SK-N-SH (cell line): ENCODE measurements around the gene AFF1. TPM values are rescaled to one million over a fixed set of nuclear protein-coding genes. Genes with fewer than 3 reads are reported as not detected.
"Not testable (repeated sequence)": the region's sequence is repeated elsewhere in the genome, so short reads cannot be mapped to it uniquely, and the experiment has no call there.

Experiments used
- CTCF ChIA-PET: fragments of 300-600, 350-600 bp; formaldehyde crosslinking; extraction: SDS; loops from one replicate; lab custom pipeline; 2021; lab: Yijun Ruan, JAX
- POLR2A ChIA-PET: fragments of 350-600 bp; sonication (Branson Sonifier 250); formaldehyde crosslinking; extraction: SDS; loops from one replicate; lab custom pipeline; 2020; ENCODE audit warnings: antibody characterized with exemption, inconsistent platforms; lab: Yijun Ruan, JAX
- DNase-seq: peaks from one replicate; pipeline ENCODE4 v3.0.0; 2012
- H2AFZ ChIP-seq: fragments of 200-600 bp; sonication (generic); 2 replicates; pipeline ENCODE4 v1.8.1; 2016; ENCODE audit warnings: antibody characterized with exemption, mild to moderate bottlenecking, low read depth
- H3F3A ChIP-seq: fragments of 200-600 bp; sonication (generic); replicated peaks from 2 replicates; pipeline ENCODE3; 2016; ENCODE audit warnings: antibody characterized with exemption, mild to moderate bottlenecking; ENCODE audit not compliant: insufficient read depth
- H3K27ac ChIP-seq, 2 experiments: fragments of 200-500 bp in 1 of 2; fragments of 200-600 bp in 1 of 2; sonication (Bioruptor generic) in 1 of 2; sonication (generic), shearing (Covaris generic) in 1 of 2; 2 replicates each; pipeline versions ENCODE4 v1.5.1 to v1.6.1; 2014 to 2016; ENCODE audit warnings: low read depth in 2 of 2, inconsistent platforms in 1 of 2, low read length in 1 of 2, mild to moderate bottlenecking in 1 of 2, mixed read lengths in 1 of 2
- H3K27me3 ChIP-seq: fragments of 200-600 bp; sonication (generic), shearing (Covaris generic); 2 replicates; pipeline ENCODE4 v1.6.1; 2016; ENCODE audit warnings: mixed run types; ENCODE audit not compliant: insufficient read depth
- H3K36me3 ChIP-seq, 2 experiments: fragments of 200-500 bp in 1 of 2; fragments of 200-600 bp in 1 of 2; sonication (Bioruptor generic) in 1 of 2; sonication (generic) in 1 of 2; replicated peaks in 1 of 2; 2 replicates each; pipeline versions ENCODE3 to v1.5.1; 2014 to 2016; ENCODE audit warnings: low read length in 1 of 2, mild to moderate bottlenecking in 1 of 2; ENCODE audit not compliant: insufficient read depth in 2 of 2, control insufficient read depth in 1 of 2
- H3K4me1 ChIP-seq, 2 experiments: fragments of 200-500 bp in 1 of 2; fragments of 200-600 bp in 1 of 2; sonication (Bioruptor generic) in 1 of 2; sonication (generic), shearing (Covaris generic) in 1 of 2; 2 replicates each; pipeline versions ENCODE4 v1.5.1 to v1.6.1; 2014 to 2016; ENCODE audit warnings: low read depth in 1 of 2, low read length in 1 of 2, mixed run types in 1 of 2; ENCODE audit not compliant: insufficient read depth in 2 of 2, control insufficient read depth in 1 of 2
- H3K4me2 ChIP-seq: fragments of 200-600 bp; sonication (generic), shearing (Covaris generic); 2 replicates; pipeline ENCODE4 v1.6.1; 2017; ENCODE audit warnings: mixed run types
- H3K4me3 ChIP-seq, 2 experiments: fragments of 200-500 bp in 1 of 2; fragments of 200-600 bp in 1 of 2; sonication (Bioruptor generic) in 1 of 2; sonication (generic), shearing (Covaris generic) in 1 of 2; 2 replicates each; pipeline versions ENCODE4 v1.5.1 to v1.8.1; 2014 to 2016; ENCODE audit warnings: low read depth in 2 of 2, inconsistent platforms in 1 of 2, low read length in 1 of 2, mild to moderate bottlenecking in 1 of 2, mixed read lengths in 1 of 2, moderate library complexity in 1 of 2
- H3K79me2 ChIP-seq: fragments of 200-600 bp; sonication (generic); 2 replicates; pipeline ENCODE4 v1.8.1; 2017; ENCODE audit warnings: mild to moderate bottlenecking; ENCODE audit not compliant: insufficient read depth
- H3K9ac ChIP-seq: fragments of 200-600 bp; sonication (generic); 2 replicates; pipeline ENCODE4 v1.6.1; 2017; ENCODE audit warnings: mixed run types
- H3K9me2 ChIP-seq: fragments of 200-600 bp; sonication (generic); 2 replicates; pipeline ENCODE4 v1.6.1; 2017; ENCODE audit warnings: mixed run types
- H3K9me3 ChIP-seq: fragments of 200-600 bp; sonication (generic); 2 replicates; pipeline ENCODE4 v1.6.1; 2017; ENCODE audit warnings: mixed run types, mild to moderate bottlenecking, moderate library complexity
- H4K20me1 ChIP-seq: fragments of 200-600 bp; sonication (generic); 2 replicates; pipeline ENCODE4 v1.6.1; 2017; ENCODE audit warnings: mild to moderate bottlenecking, mixed run types; ENCODE audit not compliant: insufficient read depth
- FOSL2 ChIP-seq: IDR thresholded peaks from 2 replicates; pipeline ENCODE4 v1.4.0; 2012; ENCODE audit warnings: low read depth, mild to moderate bottlenecking, moderate library complexity, borderline replicate concordance
- REST ChIP-seq: IDR thresholded peaks from 2 replicates; pipeline ENCODE4 v1.6.1; 2012; ENCODE audit warnings: mild to moderate bottlenecking, low read depth, low read length, moderate library complexity
- RXRA ChIP-seq: IDR thresholded peaks from 2 replicates; pipeline ENCODE4 v1.4.0; 2012; ENCODE audit warnings: low read depth, mild to moderate bottlenecking, borderline replicate concordance
- SMC3 ChIP-seq: IDR thresholded peaks from 2 replicates; pipeline ENCODE4 v1.6.1; 2012; ENCODE audit warnings: low read depth, low read length, improper control_type of control experiment
- WGBS: methylation state at CpG from one replicate; pipeline ENCODE4 v1.1.6; 2017; ENCODE audit warnings: low lambda C conversion rate; 5-methylcytosine and 5-hydroxymethylcytosine counted together
- polyA plus RNA-seq, 3 experiments: library from polyadenylated mRNA; depleted of rRNA; stranded (reverse); fragments of >200 nt; gene quantifications; 2 replicates each; pipeline ENCODE4 v1.2.3, GENCODE V29; 2012
- TF ChIP-seq, protein P1 (sequence below): IDR thresholded peaks from 2 replicates; pipeline ENCODE4 v1.4.0; 2012; ENCODE audit warnings: low read depth, borderline replicate concordance

Gene AFF1
- polyA plus RNA-seq, 1 of the 3 experiments (the other 2 are of a cell fraction): 2.7 TPM

- Histone ChIP-seq H3K9me3 (no peaks in the 10 kb centered on the region), H3K27me3 (no peaks in the 10 kb centered on the region), H3F3A (peaks cover under 1% of the 10 kb centered on the region), H3K4me3 (no peak overlapping the region), H3K36me3 (no peaks in the 10 kb centered on the region), H3K4me2 (no peak overlapping the region), H3K4me1 (peaks cover 0 to 7% of the 10 kb centered on the region in 2 experiments; a peak in 1 of 4 replicates), H2AFZ (no peak overlapping the region), H4K20me1 (no peaks in the 10 kb centered on the region), H3K9me2 (no peaks in the 10 kb centered on the region), H3K27ac (no peak overlapping the region), H3K9ac (no peak overlapping the region), H3K79me2 (no peaks in the 10 kb centered on the region)
- DNase-seq: no peak
- ChIA-PET POLR2A (no interaction called here), CTCF (interaction anchor here (1.2 to 1.3 kb wide), 2 partner anchors 9 to 72 kb away, joined by 3 to 4 read pairs; no protein-coding TSS in a partner anchor)
- TF ChIP-seq, protein P1, sequence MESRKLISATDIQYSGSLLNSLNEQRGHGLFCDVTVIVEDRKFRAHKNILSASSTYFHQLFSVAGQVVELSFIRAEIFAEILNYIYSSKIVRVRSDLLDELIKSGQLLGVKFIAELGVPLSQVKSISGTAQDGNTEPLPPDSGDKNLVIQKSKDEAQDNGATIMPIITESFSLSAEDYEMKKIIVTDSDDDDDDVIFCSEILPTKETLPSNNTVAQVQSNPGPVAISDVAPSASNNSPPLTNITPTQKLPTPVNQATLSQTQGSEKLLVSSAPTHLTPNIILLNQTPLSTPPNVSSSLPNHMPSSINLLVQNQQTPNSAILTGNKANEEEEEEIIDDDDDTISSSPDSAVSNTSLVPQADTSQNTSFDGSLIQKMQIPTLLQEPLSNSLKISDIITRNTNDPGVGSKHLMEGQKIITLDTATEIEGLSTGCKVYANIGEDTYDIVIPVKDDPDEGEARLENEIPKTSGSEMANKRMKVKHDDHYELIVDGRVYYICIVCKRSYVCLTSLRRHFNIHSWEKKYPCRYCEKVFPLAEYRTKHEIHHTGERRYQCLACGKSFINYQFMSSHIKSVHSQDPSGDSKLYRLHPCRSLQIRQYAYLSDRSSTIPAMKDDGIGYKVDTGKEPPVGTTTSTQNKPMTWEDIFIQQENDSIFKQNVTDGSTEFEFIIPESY: no peak
- TF ChIP-seq FOSL2: no peak
- no peak for TF ChIP-seq SMC3
- TF ChIP-seq RXRA: no peak
- WGBS: 84% methylated on average over 6 of the region's 6 CpGs
These were observed 59.3 kb downstream of the AFF1 start for GRCh38 chr4:86993909-86994681.

DNA sequence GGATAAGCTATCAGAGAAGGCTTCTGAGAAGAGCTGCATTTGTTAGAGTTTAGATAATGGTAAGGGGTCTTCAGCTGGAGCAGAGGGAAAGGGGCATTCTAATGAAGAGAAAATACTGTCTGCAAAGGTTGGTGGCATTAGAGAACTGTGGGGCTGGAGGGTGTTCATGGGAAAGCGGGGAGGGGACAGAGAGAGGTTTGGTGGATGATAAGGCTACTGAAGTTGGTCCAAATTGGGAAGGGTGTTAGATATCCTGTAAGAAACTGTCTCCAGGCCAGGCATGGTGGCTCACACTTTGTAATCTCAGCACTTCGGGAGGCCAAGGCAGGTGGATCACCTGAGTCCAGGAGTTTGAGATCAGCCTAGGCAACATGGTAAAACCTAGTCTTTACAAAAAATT is 59.9 kb downstream of the AFF1 start:
- H3K79me2 ChIP-seq: no peaks in the 10 kb centered on the region
- H3K9ac ChIP-seq: no peak overlapping the region
- DNase-seq: no peak
- H3K27me3 ChIP-seq: no peaks in the 10 kb centered on the region
- H3K27ac ChIP-seq: no peak overlapping the region
- no peak overlapping the region for H3K4me2 ChIP-seq
- H3K9me2 ChIP-seq: no peaks in the 10 kb centered on the region
- H3K4me3 ChIP-seq: no peak overlapping the region
- H3K9me3 ChIP-seq: no peaks in the 10 kb centered on the region
- no peaks in the 10 kb centered on the region for H3K36me3 ChIP-seq
- POLR2A ChIA-PET: no interaction called here
- CTCF ChIA-PET: interaction anchor here (1.2 to 1.3 kb wide), 2 partner anchors 8 to 72 kb away, joined by 3 to 4 read pairs; no protein-coding TSS in a partner anchor
- H3K4me1 ChIP-seq: peaks cover 0 to 13% of the 10 kb centered on the region in 2 experiments; a peak in 2 of 4 replicates
- H2AFZ ChIP-seq: no peak overlapping the region
- WGBS: 97% methylated on average over 2 of the region's 2 CpGs
- no peaks in the 10 kb centered on the region for H4K20me1 ChIP-seq
- peaks cover 7% of the 10 kb centered on the region for H3F3A ChIP-seq
- TF ChIP-seq REST: no peak

- H3K9me3 ChIP-seq, POLR2A ChIA-PET, H3F3A ChIP-seq, H3K79me2 ChIP-seq, H2AFZ ChIP-seq, H3K27me3 ChIP-seq, H3K4me2 ChIP-seq, DNase-seq, H3K27ac ChIP-seq, H3K9me2 ChIP-seq, H3K36me3 ChIP-seq, H3K4me3 ChIP-seq, H3K9ac ChIP-seq, H4K20me1 ChIP-seq: not testable (repeated sequence)
- CTCF ChIA-PET: interaction anchor here (1.1 kb wide), 1 partner anchor 18 kb away, joined by 4 read pairs; no protein-coding TSS in a partner anchor
- H3K4me1 ChIP-seq: peaks cover 0 to 20% of the 10 kb centered on the region in 2 experiments; a peak in 2 of 4 replicates
- WGBS: 94% methylated on average over 3 of the region's 6 CpGs
These were observed 61.7 kb downstream of the AFF1 start for GRCh38 chr4:86996510-86996909.
